Measurements from ENCODE around the gene ASL. TPM values are rescaled to one million over a fixed set of nuclear protein-coding genes. Genes with fewer than 3 reads are reported as not detected.
"Not testable (repeated sequence)": the region's sequence is repeated elsewhere in the genome, so short reads cannot be mapped to it uniquely, and the experiment has no call there.

Gene ASL
- total RNA-seq, 2 donors from 2014 or later: 37.8 to 47.9 TPM

DNA sequence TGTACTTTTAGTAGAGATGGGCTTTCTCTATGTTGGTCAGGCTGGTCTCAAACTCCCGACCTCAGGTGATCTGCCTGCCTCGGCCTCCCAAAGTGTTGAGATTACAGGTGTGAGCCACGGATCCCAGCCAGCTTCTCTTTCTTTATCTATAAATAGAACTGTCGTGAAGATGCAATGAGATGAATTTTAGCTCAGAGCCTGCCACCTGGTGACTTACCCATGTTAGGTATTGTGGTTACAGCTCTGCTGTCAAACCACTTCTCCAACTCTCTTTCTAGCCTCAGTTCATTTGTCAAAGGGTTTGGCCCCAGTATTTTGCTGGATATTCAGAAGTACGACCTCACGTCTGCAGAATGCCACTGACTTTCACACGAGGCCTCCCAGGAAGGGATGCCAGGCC lies 3.4 kb upstream of the ASL start:
- H3K36me3 ChIP-seq (ENCODE audit: control insufficient read depth, insufficient read depth, low read length); H3K9me3 ChIP-seq (ENCODE audit: control insufficient read depth, low read length); H3K27ac ChIP-seq (ENCODE audit: low read depth, low read length); H3K36me3 Mint-ChIP-seq (ENCODE audit: low read depth); H3K4me1 ChIP-seq (ENCODE audit: control insufficient read depth, insufficient read depth, low read length); H3K4me3 ChIP-seq (ENCODE audit: low read length); H3K27ac Mint-ChIP-seq; H3K4me1 Mint-ChIP-seq; H3K9ac ChIP-seq (ENCODE audit: extremely low read depth, low read length, poor library complexity, severe bottlenecking); H3K27me3 Mint-ChIP-seq (ENCODE audit: insufficient read depth); H3K27me3 ChIP-seq (ENCODE audit: control insufficient read depth, insufficient read depth, low read length, poor library complexity, severe bottlenecking); H3K4me3 Mint-ChIP-seq; DNase-seq: not testable (repeated sequence)
- WGBS, 2 experiments (ENCODE audit: insufficient coverage in 1 of 2, insufficient read length in 1 of 2): 85% methylated on average over 7 of the region's 7 CpGs
- peaks cover 11% of the 10 kb centered on the region for H3K9me3 Mint-ChIP-seq
- peak; percentile 30 for TF ChIP-seq CTCF (conservative IDR thresholded peaks at IDR 0.05)

DNA sequence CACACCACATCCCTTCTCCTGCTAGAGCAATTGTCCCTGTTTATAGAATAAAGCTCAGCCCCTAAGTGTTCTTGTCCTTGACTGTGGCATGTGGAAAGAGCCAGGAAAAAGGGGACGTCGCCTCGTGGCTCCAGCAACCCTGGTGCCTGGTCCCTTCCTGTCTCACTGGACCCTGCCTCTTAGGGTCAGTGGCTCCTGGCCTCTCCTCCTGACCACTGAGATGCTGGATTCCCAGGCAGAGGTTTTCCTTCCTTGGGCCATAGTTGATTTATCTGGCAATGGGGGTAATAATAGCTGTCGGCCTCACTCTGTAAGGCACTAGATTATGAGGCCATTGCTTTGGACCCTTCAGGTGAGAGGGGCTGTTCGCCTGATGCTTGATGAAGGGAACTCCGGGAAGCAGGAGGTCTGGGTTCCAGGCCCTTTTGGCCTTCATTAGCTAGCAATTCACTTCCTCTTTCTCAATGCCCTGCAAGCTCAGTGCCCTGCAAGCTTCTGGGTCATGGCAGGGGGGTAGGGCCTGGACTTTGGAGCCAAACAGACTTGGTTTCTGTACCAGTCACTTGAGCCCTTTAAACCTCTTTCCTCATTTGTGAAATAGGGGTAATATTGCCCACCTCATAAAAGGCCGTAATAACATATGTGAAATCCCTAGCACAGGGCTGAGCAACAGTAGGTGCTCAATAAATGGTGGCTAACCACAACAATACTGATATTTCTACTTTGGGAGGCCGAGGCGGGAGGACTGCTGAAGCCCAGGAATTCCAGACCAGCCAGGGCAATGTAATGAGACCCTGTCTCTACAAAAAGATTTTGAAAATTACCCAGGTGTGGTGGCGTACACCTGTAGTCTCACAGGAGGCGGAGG lies 1.1 kb downstream of the ASL start:
- Histone ChIP-seq H3K27me3 (ENCODE audit: control insufficient read depth, insufficient read depth, low read length, poor library complexity, severe bottlenecking) (no peaks in the 10 kb centered on the region), H3K9ac (ENCODE audit: extremely low read depth, low read length, poor library complexity, severe bottlenecking) (peak overlapping the region; percentile 71), H3K4me3 (ENCODE audit: low read length) (peak overlapping the region; percentile 97), H3K9me3 (ENCODE audit: control insufficient read depth, low read length) (no peaks in the 10 kb centered on the region), H3K4me1 (ENCODE audit: control insufficient read depth, insufficient read depth, low read length) (no peaks in the 10 kb centered on the region), H3K27ac (ENCODE audit: low read depth, low read length) (no peak overlapping the region), H3K36me3 (ENCODE audit: control insufficient read depth, insufficient read depth, low read length) (no peaks in the 10 kb centered on the region)
- WGBS, 2 experiments (ENCODE audit: insufficient coverage in 1 of 2, insufficient read length in 1 of 2): 79 to 83% methylated on average over 9 to 11 of the region's 11 CpGs
- Mint-ChIP-seq H3K9me3 (no peaks in the 10 kb centered on the region), H3K36me3 (ENCODE audit: low read depth) (peaks cover 8% of the 10 kb centered on the region), H3K4me1 (peaks cover 8% of the 10 kb centered on the region), H3K27me3 (ENCODE audit: insufficient read depth) (no peaks in the 10 kb centered on the region), H3K4me3 (peak overlapping the region; percentile 76), H3K27ac (peak overlapping the region; percentile 75)
- DNase-seq: no peak
- no peak for TF ChIP-seq CTCF (conservative IDR thresholded peaks at IDR 0.05)

DNA sequence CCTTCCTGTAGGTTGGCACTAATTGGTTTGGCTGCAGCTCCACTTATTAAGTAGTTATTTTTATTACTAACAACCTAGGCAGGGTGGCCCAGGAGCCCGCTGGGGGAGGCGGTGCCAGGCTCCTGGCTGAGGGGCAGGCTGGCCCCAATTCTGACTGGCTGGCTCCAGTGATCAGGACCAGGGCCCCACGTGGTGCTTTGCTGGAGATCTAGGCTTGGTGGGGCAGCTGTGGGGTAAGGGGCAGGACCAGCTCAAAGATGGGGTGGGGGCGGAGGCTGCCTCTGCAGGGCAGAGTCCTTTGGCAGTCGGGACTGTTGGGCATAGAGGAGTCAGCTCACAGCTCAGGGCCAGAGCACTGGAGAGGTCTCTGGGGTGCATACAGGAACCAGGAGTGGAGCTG lies 2.4 kb downstream of the ASL start:
- peaks cover 8% of the 10 kb centered on the region for H3K4me1 Mint-ChIP-seq
- H3K36me3 Mint-ChIP-seq (ENCODE audit: low read depth): peaks cover 21% of the 10 kb centered on the region
- Histone ChIP-seq H3K9me3 (ENCODE audit: control insufficient read depth, low read length) (no peaks in the 10 kb centered on the region), H3K36me3 (ENCODE audit: control insufficient read depth, insufficient read depth, low read length) (peaks cover 5% of the 10 kb centered on the region), H3K4me1 (ENCODE audit: control insufficient read depth, insufficient read depth, low read length) (no peaks in the 10 kb centered on the region), H3K4me3 (ENCODE audit: low read length) (no peak overlapping the region), H3K27me3 (ENCODE audit: control insufficient read depth, insufficient read depth, low read length, poor library complexity, severe bottlenecking) (no peaks in the 10 kb centered on the region), H3K27ac (ENCODE audit: low read depth, low read length) (no peak overlapping the region), H3K9ac (ENCODE audit: extremely low read depth, low read length, poor library complexity, severe bottlenecking) (no peak overlapping the region)
- H3K27ac Mint-ChIP-seq: no peak overlapping the region
- WGBS, 2 experiments (ENCODE audit: insufficient coverage in 1 of 2, insufficient read length in 1 of 2): 81 to 93% methylated on average over 2 to 5 of the region's 5 CpGs
- H3K4me3 Mint-ChIP-seq: peak overlapping the region; percentile 22
- H3K9me3 Mint-ChIP-seq: no peaks in the 10 kb centered on the region
- no peak for TF ChIP-seq CTCF (conservative IDR thresholded peaks at IDR 0.05)
- H3K27me3 Mint-ChIP-seq (ENCODE audit: insufficient read depth): no peaks in the 10 kb centered on the region
- no peak for DNase-seq
